ENCODE data around the gene BICD1. TPM values are rescaled to one million over a fixed set of nuclear protein-coding genes. Genes with fewer than 3 reads are reported as not detected.

BICD1 gene
- total and polyA plus RNA-seq, 2 of the 13 experiments (the other 11 are each of a cell fraction or from before 2014, with no cell fraction given): 4.5 to 5.2 TPM

GRCh38 chr12:32106517-32107358, at the start of gene BICD1 (continued):
- TF ChIP-seq ZNF143 (CRISPR knock-in tag; IDR thresholded peaks at IDR 0.05) (no peak), NKX3-1 (CRISPR knock-in tag; IDR thresholded peaks at IDR 0.05) (0 out of 2 replicates have a peak, but pooled peaks have one; percentile 48), NR2C2 (CRISPR knock-in tag; IDR thresholded peaks at IDR 0.05; ENCODE audit: borderline replicate concordance) (peak; percentile 22; the same call in 1 of the 2 replicates), NFKBIZ (CRISPR knock-in tag; IDR thresholded peaks at IDR 0.05) (0 out of 2 replicates have a peak, but pooled peaks have one; percentile 30), WIZ (CRISPR knock-in tag; IDR thresholded peaks at IDR 0.05) (no peak), ARHGAP35 (CRISPR knock-in tag; IDR thresholded peaks at IDR 0.05; ENCODE audit: borderline replicate concordance) (peak; percentile 86; the same call in 1 of the 2 replicates), ZBED4 (CRISPR knock-in tag; IDR thresholded peaks at IDR 0.05; ENCODE audit: borderline replicate concordance) (no peak), REPIN1 (CRISPR knock-in tag; IDR thresholded peaks at IDR 0.05; ENCODE audit: borderline replicate concordance, low read depth) (peak; percentile 78; the same call in 1 of the 2 replicates), ZFP62 (CRISPR knock-in tag; IDR thresholded peaks at IDR 0.05) (no peak), NR3C1 (CRISPR knock-in tag; IDR thresholded peaks at IDR 0.05) (no peak), ZBTB39 (CRISPR knock-in tag; IDR thresholded peaks at IDR 0.05) (no peak), PRDM10 (CRISPR knock-in tag; IDR thresholded peaks at IDR 0.05; ENCODE audit: low read depth) (no peak), POGZ (CRISPR knock-in tag; IDR thresholded peaks at IDR 0.05) (peak; percentile 56; the same call in 1 of the 2 replicates), STAT5B (CRISPR knock-in tag; IDR thresholded peaks at IDR 0.05) (no peak; the same call in 1 of the 2 replicates), SRY (CRISPR knock-in tag; IDR thresholded peaks at IDR 0.05) (peak; percentile 80; the same call in 1 of the 2 replicates), DZIP1 (CRISPR knock-in tag; IDR thresholded peaks at IDR 0.05) (no peak)

Data from HepG2 (cell line).